GM23338 (cell line): ENCODE measurements around the gene SLC8A1. TPM values are rescaled to one million over a fixed set of nuclear protein-coding genes. Genes with fewer than 3 reads are reported as not detected.

Experiments used
- ATAC-seq: fragments of 200-7000 bp; cut with Tn5 transposase; 3 replicates; pipeline ENCODE4 v1.9.1; 2020
- DNase-seq: peaks from one replicate; pipeline ENCODE4 v3.0.0-alpha.2; 2015; ENCODE audit warnings: low spot score
- H2AFZ ChIP-seq: fragments of 200-600 bp; sonication (generic); 2 replicates; pipeline ENCODE4 v1.8.0; 2016; ENCODE audit warnings: antibody characterized with exemption, mild to moderate bottlenecking, moderate library complexity
- H3F3A ChIP-seq: fragments of 200-600 bp; sonication (generic); replicated peaks from 2 replicates; pipeline ENCODE4 v1.8.0; 2017; ENCODE audit warnings: antibody characterized with exemption, mixed run types, low read depth
- H3K27ac ChIP-seq: fragments of 200-600 bp; sonication (generic); 2 replicates; pipeline ENCODE4 v1.6.1; 2016; ENCODE audit warnings: low read depth
- H3K27me3 ChIP-seq: fragments of 200-600 bp; sonication (generic); 2 replicates; pipeline ENCODE4 v1.8.0; 2016; ENCODE audit warnings: mild to moderate bottlenecking, mixed run types, moderate library complexity; ENCODE audit not compliant: insufficient read depth
- H3K36me3 ChIP-seq: fragments of 200-600 bp; sonication (generic); 2 replicates; pipeline ENCODE4 v1.8.0; 2016; ENCODE audit warnings: mild to moderate bottlenecking; ENCODE audit not compliant: insufficient read depth
- H3K4me1 ChIP-seq: fragments of 200-600 bp; sonication (generic); 2 replicates; pipeline ENCODE4 v1.8.0; 2016; ENCODE audit warnings: mild to moderate bottlenecking, moderate library complexity; ENCODE audit not compliant: insufficient read depth
- H3K4me2 ChIP-seq: fragments of 200-600 bp; sonication (generic); 2 replicates; pipeline ENCODE4 v1.7.1; 2017; ENCODE audit warnings: mixed run types
- H3K4me3 ChIP-seq: fragments of 200-600 bp; sonication (generic); 2 replicates; pipeline ENCODE4 v1.6.1; 2016; ENCODE audit warnings: mixed run types
- H3K79me2 ChIP-seq: fragments of 200-600 bp; sonication (generic); replicated peaks from 2 replicates; pipeline ENCODE4 v1.8.0; 2017; ENCODE audit warnings: mild to moderate bottlenecking; ENCODE audit not compliant: insufficient read depth
- H3K9me2 ChIP-seq: fragments of 200-600 bp; sonication (generic); 2 replicates; pipeline ENCODE4 v1.8.0; 2017; ENCODE audit not compliant: insufficient read depth
- H4K20me1 ChIP-seq: fragments of 200-600 bp; sonication (generic); replicated peaks from 2 replicates; pipeline ENCODE4 v1.8.0; 2017; ENCODE audit warnings: mild to moderate bottlenecking; ENCODE audit not compliant: insufficient read depth
- H3K27ac Mint-ChIP-seq: 2 replicates; pipeline ENCODE4 v1.8.0; 2020; ENCODE audit warnings: inconsistent platforms, mild to moderate bottlenecking, moderate library complexity, mixed read lengths
- H3K27me3 Mint-ChIP-seq: 3 replicates; pipeline ENCODE4 v1.8.0; 2022; ENCODE audit warnings: low read depth, mild to moderate bottlenecking, moderate library complexity, mixed read lengths, inconsistent platforms; ENCODE audit not compliant: insufficient read depth, poor library complexity
- H3K36me3 Mint-ChIP-seq: 3 replicates; pipeline ENCODE4 v1.8.0; 2021; ENCODE audit warnings: low read depth, mild to moderate bottlenecking, inconsistent platforms, moderate library complexity, mixed read lengths
- H3K4me1 Mint-ChIP-seq: 3 replicates; pipeline ENCODE4 v1.8.0; 2020; ENCODE audit warnings: mild to moderate bottlenecking, inconsistent platforms, mixed read lengths
- H3K4me3 Mint-ChIP-seq: 3 replicates; pipeline ENCODE4 v1.8.0; 2021; ENCODE audit warnings: moderate library complexity, mild to moderate bottlenecking, inconsistent platforms, mixed read lengths
- H3K9me3 Mint-ChIP-seq: 3 replicates; pipeline ENCODE4 v1.8.0; 2020; ENCODE audit warnings: moderate library complexity, mild to moderate bottlenecking, inconsistent platforms, mixed read lengths
- EZH2phosphoT487 ChIP-seq: fragments of 200-600 bp; sonication (generic); IDR thresholded peaks from one replicate; pipeline ENCODE4 v1.8.1; 2018; ENCODE audit warnings: antibody characterized with exemption; ENCODE audit not compliant: unreplicated experiment
- POLR2AphosphoS5 ChIP-seq: IDR thresholded peaks from 2 replicates; pipeline ENCODE4 v1.6.1; 2016; ENCODE audit warnings: antibody characterized with exemption, low read depth
- ZNF114 ChIP-seq: fragments of 250-450 bp; sonication (Bioruptor Pico); IDR thresholded peaks from 2 replicates; pipeline ENCODE4 v1.5.0; 2020; ENCODE audit warnings: mild to moderate bottlenecking, moderate library complexity
- ZNF331 ChIP-seq: fragments of 250-450 bp; sonication (Bioruptor Pico); IDR thresholded peaks from 2 replicates; pipeline ENCODE4 v1.5.0; 2020; ENCODE audit warnings: low read depth, mild to moderate bottlenecking, moderate library complexity
- polyA plus RNA-seq: library from polyadenylated mRNA; unstranded; fragments of >200 nt; fragmentation: Nextera tagmentation; extraction: Ambion mirVana; gene quantifications from 2 replicates; pipeline ENCODE4 v1.2.1, GENCODE V29; 2016
- total RNA-seq: library from RNA; depleted of rRNA; stranded (reverse); fragments of >200 nt; shearing (Covaris generic); gene quantifications from 2 replicates; pipeline ENCODE4 v1.2.3, GENCODE V29; 2014
- TF ChIP-seq, protein P1 (sequence below): fragments of 250-450 bp; sonication (Bioruptor Pico); IDR thresholded peaks from 2 replicates; pipeline ENCODE4 v1.5.0; 2020; ENCODE audit warnings: mild to moderate bottlenecking, moderate library complexity

The SLC8A1 gene
- total and polyA plus RNA-seq, 2 experiments from 2014 or later = 2.5 to 3.3 TPM

DNA sequence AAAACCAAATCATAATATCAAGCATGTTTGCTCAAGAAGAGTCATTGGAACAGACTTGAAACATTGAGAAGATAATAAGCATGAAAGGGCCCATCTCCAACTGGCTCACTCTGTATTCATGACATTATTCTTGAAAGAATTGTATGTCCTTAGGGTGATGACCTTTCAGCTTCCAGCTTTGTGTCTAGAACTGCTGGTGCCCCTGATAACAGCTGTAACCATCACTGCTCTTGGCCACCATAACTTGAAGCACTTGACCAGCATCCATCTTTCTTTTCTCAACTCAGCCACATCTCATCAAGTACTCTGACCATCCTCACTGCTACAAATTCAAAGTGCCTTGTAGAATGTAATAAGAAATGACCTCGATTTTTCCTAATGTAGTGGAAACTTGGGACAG is 289.9 kb downstream of the SLC8A1 start:
- Mint-ChIP-seq H3K4me1 (no peaks in the 10 kb centered on the region), H3K9me3 (no peaks in the 10 kb centered on the region), H3K4me3 (no peak overlapping the region), H3K36me3 (no peaks in the 10 kb centered on the region), H3K27ac (no peak overlapping the region), H3K27me3 (peaks cover 2% of the 10 kb centered on the region)
- H3K4me3 ChIP-seq = no peak overlapping the region
- no peak for ATAC-seq
- H3K4me2 ChIP-seq = no peak overlapping the region
- no peak for TF ChIP-seq ZNF331 (CRISPR knock-in tag)
- 0 out of 2 replicates have a peak, but pooled peaks cover 12% of the 10 kb centered on the region for H3K9me2 ChIP-seq
- H3K4me1 ChIP-seq = no peaks in the 10 kb centered on the region
- no peaks in the 10 kb centered on the region for H3K27me3 ChIP-seq
- no peak overlapping the region for H3K27ac ChIP-seq
- no peaks in the 10 kb centered on the region for H3F3A ChIP-seq
- H4K20me1 ChIP-seq = no peaks in the 10 kb centered on the region
- no peaks in the 10 kb centered on the region for H3K79me2 ChIP-seq
- no peaks in the 10 kb centered on the region for H3K36me3 ChIP-seq
- H2AFZ ChIP-seq = no peak overlapping the region
- no peak for DNase-seq

DNA sequence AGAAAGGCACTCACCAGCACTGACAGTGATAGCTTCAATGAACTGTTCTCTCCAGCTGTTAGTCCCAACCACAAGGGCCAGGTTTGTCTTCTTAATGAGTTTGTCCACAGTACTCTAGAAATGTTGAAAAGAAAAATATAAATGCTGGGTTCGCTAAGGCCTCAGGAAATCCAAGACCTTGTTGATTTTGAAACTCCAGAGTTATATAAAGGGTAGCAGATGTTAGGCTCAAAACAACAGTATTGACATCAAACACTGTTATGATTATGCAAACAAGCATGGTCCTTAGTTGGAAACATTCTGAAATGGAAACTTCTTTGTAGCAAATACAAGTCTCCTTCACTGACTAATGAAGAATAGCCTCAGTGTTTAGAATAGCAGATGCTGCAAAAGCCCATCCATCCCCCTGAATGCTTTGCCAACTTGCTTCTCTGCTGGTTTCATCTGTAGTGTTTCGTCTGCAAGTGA is 291.1 kb downstream of the SLC8A1 start:
- H3K4me3 Mint-ChIP-seq = no peak overlapping the region
- Histone ChIP-seq H3K27ac (no peak overlapping the region), H4K20me1 (no peaks in the 10 kb centered on the region), H3F3A (no peaks in the 10 kb centered on the region), H3K4me2 (no peak overlapping the region), H3K9me2 (0 out of 2 replicates have a peak, but pooled peaks cover 14% of the 10 kb centered on the region), H3K27me3 (no peaks in the 10 kb centered on the region), H2AFZ (no peak overlapping the region), H3K36me3 (no peaks in the 10 kb centered on the region), H3K4me3 (no peak overlapping the region), H3K4me1 (no peaks in the 10 kb centered on the region), H3K79me2 (no peaks in the 10 kb centered on the region)
- no peak overlapping the region for H3K27ac Mint-ChIP-seq
- TF ChIP-seq POLR2AphosphoS5 (no peak), ZNF114 (CRISPR knock-in tag) (no peak), EZH2phosphoT487 (no peak)
- TF ChIP-seq, protein P1, sequence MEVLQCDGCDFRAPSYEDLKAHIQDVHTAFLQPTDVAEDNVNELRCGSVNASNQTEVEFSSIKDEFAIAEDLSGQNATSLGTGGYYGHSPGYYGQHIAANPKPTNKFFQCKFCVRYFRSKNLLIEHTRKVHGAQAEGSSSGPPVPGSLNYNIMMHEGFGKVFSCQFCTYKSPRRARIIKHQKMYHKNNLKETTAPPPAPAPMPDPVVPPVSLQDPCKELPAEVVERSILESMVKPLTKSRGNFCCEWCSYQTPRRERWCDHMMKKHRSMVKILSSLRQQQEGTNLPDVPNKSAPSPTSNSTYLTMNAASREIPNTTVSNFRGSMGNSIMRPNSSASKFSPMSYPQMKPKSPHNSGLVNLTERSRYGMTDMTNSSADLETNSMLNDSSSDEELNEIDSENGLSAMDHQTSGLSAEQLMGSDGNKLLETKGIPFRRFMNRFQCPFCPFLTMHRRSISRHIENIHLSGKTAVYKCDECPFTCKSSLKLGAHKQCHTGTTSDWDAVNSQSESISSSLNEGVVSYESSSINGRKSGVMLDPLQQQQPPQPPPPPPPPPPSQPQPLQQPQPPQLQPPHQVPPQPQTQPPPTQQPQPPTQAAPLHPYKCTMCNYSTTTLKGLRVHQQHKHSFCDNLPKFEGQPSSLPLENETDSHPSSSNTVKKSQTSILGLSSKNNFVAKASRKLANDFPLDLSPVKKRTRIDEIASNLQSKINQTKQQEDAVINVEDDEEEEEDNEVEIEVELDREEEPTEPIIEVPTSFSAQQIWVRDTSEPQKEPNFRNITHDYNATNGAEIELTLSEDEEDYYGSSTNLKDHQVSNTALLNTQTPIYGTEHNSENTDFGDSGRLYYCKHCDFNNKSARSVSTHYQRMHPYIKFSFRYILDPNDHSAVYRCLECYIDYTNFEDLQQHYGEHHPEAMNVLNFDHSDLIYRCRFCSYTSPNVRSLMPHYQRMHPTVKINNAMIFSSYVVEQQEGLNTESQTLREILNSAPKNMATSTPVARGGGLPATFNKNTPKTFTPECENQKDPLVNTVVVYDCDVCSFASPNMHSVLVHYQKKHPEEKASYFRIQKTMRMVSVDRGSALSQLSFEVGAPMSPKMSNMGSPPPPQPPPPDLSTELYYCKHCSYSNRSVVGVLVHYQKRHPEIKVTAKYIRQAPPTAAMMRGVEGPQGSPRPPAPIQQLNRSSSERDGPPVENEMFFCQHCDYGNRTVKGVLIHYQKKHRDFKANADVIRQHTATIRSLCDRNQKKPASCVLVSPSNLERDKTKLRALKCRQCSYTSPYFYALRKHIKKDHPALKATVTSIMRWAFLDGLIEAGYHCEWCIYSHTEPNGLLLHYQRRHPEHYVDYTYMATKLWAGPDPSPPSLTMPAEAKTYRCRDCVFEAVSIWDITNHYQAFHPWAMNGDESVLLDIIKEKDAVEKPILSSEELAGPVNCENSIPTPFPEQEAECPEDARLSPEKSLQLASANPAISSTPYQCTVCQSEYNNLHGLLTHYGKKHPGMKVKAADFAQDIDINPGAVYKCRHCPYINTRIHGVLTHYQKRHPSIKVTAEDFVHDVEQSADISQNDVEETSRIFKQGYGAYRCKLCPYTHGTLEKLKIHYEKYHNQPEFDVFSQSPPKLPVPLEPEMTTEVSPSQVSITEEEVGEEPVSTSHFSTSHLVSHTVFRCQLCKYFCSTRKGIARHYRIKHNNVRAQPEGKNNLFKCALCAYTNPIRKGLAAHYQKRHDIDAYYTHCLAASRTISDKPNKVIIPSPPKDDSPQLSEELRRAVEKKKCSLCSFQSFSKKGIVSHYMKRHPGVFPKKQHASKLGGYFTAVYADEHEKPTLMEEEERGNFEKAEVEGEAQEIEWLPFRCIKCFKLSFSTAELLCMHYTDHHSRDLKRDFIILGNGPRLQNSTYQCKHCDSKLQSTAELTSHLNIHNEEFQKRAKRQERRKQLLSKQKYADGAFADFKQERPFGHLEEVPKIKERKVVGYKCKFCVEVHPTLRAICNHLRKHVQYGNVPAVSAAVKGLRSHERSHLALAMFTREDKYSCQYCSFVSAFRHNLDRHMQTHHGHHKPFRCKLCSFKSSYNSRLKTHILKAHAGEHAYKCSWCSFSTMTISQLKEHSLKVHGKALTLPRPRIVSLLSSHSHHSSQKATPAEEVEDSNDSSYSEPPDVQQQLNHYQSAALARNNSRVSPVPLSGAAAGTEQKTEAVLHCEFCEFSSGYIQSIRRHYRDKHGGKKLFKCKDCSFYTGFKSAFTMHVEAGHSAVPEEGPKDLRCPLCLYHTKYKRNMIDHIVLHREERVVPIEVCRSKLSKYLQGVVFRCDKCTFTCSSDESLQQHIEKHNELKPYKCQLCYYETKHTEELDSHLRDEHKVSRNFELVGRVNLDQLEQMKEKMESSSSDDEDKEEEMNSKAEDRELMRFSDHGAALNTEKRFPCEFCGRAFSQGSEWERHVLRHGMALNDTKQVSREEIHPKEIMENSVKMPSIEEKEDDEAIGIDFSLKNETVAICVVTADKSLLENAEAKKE (CRISPR knock-in tag) = no peak
- no peaks in the 10 kb centered on the region for H3K9me3 Mint-ChIP-seq
- no peaks in the 10 kb centered on the region for H3K36me3 Mint-ChIP-seq
- H3K27me3 Mint-ChIP-seq = peaks cover 2% of the 10 kb centered on the region
- no peaks in the 10 kb centered on the region for H3K4me1 Mint-ChIP-seq
- no peak for DNase-seq
- no peak for ATAC-seq
